Skin epidermis (tissue), 12 donors: ENCODE results near the gene CA10.

ENCODE experiments used
- H3K27ac ChIP-seq, 21 experiments: fragments of 200-600 bp; sonication (generic) in 11 of 21; one replicate each; pipeline ENCODE4 v1.5.0; 2020; ENCODE audit warnings: mild to moderate bottlenecking in 3 of 21, inconsistent platforms in 2 of 21, moderate library complexity in 2 of 21
- H3K4me3 ChIP-seq, 7 experiments: fragments of 200-600 bp; sonication (generic) in 2 of 7; one replicate each; pipeline ENCODE4 v1.5.0; 2020; ENCODE audit warnings: inconsistent platforms in 2 of 7, mild to moderate bottlenecking in 2 of 7, moderate library complexity in 1 of 7

CA10 gene

DNA sequence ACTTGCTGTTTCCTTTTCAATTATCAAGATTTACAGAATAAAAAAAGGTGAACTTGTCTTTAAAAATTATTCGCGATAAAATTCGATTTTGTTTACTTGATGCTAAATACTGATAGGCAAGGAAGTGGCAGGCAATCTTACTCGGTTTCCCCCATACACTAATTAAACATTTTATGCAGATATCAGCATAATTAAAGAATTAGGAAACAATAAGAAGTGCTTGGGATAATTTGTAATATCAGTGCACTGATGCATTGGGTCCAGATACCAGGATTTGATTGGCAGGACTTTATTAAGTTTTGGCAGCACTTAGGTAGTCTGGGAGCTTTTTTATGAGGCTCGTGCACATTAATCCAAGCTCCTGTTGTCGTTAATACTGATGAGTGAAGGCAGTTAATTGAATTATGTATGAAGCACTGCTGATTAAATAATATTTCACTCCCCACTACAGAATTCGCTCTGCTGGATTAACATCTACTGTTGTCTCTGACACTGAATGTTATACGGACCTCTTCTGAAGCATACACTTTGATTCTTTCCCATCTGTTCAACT lies 165.6 kb downstream of the CA10 start:
- no peak overlapping the region for H3K27ac ChIP-seq
- H3K4me3 ChIP-seq: no peak overlapping the region

DNA sequence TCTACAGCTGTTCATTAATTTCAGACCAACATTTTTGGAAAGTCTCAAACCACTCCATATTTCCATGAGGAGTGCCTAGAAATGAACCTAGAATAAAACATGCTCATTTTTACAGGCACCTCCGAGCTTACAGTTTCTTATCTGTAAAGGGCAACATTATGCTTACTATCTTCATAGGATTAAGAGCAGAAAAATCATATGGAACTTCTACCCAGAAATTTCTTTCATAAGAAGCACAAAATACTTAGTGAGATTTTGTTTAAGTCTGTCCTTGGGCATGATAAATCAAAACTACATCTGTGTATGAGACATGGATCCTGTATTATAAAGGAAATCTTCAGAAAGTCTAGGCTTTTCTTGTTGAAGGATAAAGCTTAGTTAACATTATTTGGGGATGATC lies 187.4 kb downstream of the CA10 start:
- no peak overlapping the region for H3K27ac ChIP-seq

DNA sequence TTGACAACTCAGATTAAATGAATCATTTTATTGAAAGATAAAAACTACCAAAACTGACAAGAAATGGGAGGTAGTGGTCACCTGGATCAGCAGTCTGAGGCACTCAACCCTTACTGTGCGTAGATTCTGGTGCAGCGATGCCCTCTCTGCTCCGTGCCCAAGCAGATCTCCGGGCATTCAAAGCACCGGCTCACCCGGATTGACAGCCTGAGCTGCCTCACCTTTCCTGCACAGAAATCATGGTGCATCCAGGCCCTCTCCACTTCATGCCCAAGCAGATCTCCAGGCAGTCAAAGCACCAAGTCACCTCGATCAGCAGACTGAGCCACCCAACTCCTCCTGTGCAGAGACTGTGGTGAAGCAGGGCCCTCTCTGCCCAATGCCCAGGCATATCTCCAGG lies 196.8 kb downstream of the CA10 start:
- H3K4me3 ChIP-seq: no peak overlapping the region
- H3K27ac ChIP-seq: no peak overlapping the region

More for the DNA sequence above, 187.4 kb downstream of the CA10 start:
- H3K4me3 ChIP-seq: no peak overlapping the region

DNA sequence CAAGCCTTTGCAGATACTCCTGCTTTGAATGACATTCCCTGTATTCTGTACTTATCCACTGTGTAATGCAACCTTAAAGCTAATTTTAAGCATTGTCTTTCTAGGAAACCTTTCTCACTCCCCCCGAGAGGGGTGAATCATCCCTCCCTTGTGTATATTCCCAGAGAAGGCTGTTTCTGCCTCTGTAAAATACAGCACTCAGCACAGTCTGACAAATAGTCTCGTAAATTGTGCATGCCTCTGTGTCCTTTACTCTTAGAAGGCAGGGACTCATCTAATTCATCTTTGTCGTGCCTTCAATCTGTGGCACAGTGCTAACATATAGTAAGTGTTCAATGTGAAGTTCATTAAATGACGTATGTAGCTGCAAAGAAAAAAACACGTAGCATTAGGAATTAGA lies 200.7 kb downstream of the CA10 start:
- Histone ChIP-seq H3K27ac (no peak overlapping the region), H3K4me3 (no peak overlapping the region)

DNA sequence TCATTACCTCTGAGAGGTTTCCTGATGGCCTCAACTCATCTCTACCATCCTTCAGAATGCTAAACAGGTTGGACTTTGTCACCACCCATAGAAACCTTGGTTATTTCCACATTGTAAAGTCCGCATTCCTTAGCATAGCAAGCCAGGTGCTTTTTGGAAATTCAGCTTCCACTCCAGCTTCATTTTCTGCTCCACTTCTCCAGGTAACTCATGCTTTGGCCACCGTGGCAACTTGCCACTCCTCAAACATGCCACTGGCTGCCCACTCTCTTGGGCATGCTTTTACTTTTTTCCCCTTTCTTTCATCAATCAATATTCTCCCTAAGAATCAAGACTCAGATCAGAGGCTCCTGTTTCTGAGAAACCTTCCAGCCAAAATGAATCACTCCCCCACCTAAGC lies 203.3 kb downstream of the CA10 start:
- Histone ChIP-seq H3K4me3 (no peak overlapping the region), H3K27ac (no peak overlapping the region)

DNA sequence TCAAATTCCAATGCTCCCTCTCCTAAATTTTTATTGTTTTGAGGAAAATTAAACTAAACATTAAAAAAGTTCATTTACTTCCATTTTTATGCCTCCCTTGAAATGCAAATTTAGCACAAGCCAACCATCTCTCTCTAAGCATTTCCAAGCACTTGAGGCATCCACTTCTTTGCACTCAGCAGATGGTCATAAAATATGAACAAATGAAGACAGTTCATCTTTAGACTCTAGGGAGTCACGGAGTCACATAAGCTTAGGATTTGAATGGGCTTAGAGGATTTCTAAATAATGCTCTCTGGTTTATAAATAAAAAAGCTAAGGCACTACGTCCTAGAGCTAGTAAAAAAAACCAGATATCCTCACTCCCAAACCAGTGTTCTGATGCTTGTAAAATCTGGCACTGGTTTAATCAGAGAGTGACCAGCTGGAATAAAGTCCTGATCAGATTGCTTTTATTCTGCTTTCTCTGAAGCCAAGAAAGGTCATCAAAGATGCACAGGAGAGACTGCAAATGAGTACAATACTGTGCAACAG lies 204.2 kb downstream of the CA10 start:
- Histone ChIP-seq H3K4me3 (no peak overlapping the region), H3K27ac (no peak overlapping the region)

DNA sequence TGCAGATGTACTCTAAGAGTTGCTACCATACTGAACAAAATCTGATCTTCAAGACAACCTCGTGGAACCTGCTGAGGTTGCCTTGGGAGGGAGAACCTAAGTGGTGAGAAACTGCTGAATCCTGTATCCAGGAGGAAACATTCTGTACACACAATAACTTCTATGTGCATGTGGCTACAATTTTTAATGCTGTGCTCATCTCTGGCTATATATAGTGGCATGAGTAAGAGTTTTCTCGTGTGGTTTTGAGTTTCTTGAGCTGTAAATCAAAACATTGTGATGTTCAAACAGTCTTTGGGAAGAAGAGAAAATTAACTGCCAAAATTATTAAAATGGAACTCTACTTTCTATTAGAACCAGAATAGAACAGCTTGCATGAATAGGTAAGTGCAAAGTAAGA lies 206.8 kb downstream of the CA10 start:
- no peak overlapping the region for H3K27ac ChIP-seq

DNA sequence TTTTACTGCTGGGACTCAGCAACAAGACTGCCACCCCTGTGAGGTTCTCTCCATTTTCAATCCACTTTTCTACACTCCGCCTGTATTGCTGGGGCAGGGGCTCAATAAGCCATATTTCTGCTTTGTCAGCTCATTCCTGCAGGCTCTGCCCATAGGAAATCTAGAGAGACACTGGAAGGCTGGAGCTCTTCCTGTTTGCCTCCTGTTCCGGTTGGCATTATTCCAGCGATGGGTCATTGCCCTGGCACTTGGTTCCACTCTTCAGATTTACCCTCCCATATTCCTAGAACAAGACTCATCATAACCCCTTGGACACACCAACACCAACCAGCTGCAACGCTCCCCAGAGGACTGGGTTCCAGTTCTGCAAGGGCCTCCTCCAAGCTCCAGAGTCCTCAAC lies 210.4 kb downstream of the CA10 start:
- H3K27ac ChIP-seq: no peak overlapping the region
- H3K4me3 ChIP-seq: no peak overlapping the region

More for the DNA sequence above, 206.8 kb downstream of the CA10 start:
- H3K4me3 ChIP-seq: no peak overlapping the region

DNA sequence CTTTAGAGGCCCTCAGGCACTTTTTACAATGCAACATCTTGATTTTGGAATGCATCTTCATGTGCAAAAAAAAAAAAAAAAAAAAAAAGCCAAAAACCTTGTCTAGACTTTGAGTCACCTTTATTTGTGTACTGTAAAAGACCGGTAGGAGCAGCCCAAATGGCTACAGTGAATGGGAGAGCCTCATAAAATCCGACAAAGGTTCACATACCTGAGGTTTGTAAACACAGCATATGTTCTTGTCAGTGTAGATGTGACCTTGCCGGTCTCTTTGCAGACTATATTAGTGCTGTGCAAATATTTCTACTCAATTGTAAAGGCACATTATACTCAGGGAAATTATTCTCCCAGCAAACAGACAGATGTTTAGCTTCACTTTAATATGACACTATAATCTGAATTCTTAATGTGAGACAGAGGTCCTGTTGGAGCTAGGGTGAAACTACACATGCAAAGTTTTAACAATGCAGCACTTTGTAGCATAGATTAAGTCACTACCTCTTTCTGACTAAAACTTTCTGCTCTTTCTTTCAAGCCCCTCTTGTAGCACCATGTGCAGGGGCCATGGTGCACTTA lies 211.3 kb downstream of the CA10 start:
- no peak overlapping the region for H3K4me3 ChIP-seq
- no peak overlapping the region for H3K27ac ChIP-seq

DNA sequence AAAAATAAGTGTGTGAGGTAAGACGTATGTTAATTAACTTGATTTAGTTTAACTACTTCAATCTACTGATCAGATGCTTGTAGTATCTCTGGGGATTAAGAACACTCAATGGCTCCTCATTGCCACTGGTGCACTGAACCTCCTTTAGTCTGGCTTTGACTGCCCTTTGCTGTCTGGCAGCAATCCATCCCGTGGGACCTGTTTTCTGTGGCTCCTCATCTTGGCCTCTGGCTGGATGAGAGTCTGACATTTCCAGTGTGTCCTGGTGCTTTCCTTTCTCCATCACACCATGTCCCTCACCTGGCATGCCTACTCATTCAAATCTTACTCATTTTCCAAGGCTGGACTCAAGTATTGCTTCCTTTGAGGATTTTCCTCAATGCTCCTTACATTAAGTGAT lies 212.2 kb downstream of the CA10 start:
- Histone ChIP-seq H3K27ac (no peak overlapping the region), H3K4me3 (no peak overlapping the region)

DNA sequence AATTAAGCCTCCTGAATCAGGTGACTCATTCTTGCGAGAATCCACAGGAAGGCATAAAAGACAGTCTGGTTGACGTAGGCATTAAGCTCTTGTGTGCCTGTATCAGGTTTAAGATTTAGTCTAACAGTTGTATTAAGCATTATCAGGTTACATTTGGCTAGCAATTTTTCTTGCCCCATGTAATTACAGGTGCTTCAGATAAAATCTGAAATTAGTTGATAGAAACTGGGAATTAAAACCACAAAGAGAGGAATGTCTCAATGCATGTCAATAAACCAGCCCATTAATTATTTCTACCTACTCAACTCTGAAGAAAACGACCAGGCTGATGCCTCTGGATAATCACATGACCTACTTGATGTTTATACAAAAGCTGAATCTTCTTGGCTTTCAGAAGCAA lies 217.2 kb downstream of the CA10 start:
- no peak overlapping the region for H3K4me3 ChIP-seq

DNA sequence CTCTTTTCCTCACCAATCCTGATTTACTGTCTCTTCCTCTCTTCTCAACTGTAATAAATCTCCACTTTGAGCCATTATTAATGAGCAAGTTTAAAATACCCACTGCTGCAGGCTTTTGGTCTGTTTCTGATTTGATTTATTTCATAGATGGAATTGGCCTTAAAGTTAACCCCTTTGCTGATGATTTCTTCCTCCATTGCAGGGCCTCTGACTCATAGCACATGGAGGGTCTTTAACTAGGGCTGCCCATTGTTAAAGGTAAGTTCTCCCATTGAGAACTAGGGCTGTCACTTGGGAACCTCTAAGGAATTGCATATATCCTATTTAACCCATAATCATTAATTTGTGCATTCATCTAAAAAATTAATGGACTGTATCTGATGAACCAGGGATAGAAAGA lies 221.2 kb downstream of the CA10 start:
- Histone ChIP-seq H3K4me3 (no peak overlapping the region), H3K27ac (no peak overlapping the region)

More for the DNA sequence above, 217.2 kb downstream of the CA10 start:
- no peak overlapping the region for H3K27ac ChIP-seq

DNA sequence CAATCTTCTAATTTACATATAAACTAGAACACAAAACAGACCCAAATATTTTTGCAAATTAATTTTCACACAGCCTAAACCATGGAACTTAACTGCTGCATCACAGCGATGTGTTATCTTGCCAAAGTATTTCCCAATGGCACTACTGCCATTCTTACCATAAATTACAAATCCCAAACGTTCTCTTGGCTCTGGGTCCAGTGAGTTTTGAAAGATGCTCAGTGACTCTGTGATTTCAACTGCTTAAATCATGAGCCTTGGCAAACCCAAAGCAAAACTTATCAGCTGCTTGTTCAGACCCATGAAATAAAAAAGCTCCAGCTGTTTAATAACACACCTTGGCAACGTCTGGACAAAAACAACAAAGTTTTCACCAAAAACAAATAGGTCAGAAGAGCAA lies 223.0 kb downstream of the CA10 start:
- no peak overlapping the region for H3K4me3 ChIP-seq
- H3K27ac ChIP-seq: no peak overlapping the region

DNA sequence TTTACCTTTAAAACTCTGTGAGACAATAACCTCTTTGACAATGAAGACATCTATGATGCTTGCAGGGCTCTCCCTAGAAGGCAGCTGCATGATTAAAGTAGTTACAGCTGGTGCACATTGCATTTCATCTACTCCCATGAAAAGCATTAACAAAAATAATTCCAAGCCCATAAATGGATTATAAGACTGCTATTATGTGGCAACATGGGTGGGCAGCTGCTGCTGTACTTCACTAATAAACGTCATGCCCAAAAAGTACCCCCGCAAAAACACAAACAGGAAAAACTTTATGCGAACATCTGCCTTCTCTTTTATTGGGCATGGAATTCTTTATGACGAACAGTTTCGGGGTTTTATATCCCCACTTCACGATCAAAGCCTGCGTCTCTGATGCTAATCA lies 224.9 kb downstream of the CA10 start:
- H3K4me3 ChIP-seq: no peak overlapping the region
- no peak overlapping the region for H3K27ac ChIP-seq

DNA sequence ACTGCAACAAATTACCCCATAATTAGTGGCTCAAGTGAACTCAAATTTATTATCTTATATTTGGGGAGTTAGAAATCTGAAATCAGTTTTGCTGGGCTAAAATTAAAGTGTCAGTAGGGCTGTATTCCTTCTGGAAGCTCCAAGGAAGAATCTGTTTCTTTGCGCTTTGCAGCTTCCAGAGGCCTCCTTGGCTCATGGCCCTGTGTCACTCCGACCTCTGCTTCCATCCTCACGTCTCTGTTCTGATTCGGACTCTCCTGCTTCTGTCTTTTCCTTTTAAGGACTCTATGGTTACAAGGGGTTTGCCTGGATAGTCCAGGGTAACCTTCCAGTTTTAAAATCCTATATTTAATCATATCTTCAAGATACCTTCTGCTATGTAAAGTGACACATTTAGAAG lies 232.1 kb downstream of the CA10 start:
- no peak overlapping the region for H3K27ac ChIP-seq
- no peak overlapping the region for H3K4me3 ChIP-seq

DNA sequence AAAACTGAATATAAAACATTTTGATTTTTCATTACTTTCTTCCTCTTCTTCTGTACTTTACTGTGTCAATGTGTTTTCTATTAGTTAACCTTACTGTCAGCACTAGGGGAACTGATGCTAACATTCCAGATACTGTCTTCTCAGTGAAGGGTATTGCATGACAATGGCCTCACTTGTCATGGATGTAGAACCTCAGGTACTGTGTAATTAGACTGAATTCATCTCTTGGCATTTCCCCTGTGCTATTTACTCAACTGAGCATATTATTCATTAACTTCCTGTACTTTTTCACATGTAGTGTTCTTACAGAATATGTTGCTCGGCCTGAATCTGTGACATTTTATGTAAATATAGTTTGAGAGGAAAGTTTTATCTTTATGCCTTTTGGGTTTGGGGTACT lies 237.0 kb downstream of the CA10 start:
- H3K4me3 ChIP-seq: no peak overlapping the region
- no peak overlapping the region for H3K27ac ChIP-seq

DNA sequence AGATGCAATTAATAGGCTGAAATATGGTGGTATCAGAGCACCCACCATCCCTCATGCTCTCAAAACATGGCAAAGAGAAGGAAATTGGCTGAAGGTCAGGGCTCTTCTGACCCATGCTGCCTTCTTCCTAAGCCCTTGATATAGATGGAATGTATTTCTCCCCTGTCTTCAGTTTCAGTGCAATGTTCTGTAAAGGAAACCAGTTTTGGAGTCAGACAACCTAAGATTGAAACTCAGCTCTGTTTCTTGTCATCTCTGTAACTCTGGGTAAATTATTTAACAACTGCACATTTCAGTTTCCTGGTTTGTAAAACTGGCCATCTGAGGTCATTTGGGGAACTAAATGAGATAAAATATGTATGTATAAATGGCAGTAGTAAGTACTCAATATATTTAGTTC lies 243.9 kb downstream of the CA10 start:
- H3K4me3 ChIP-seq: no peak overlapping the region
- H3K27ac ChIP-seq: no peak overlapping the region

DNA sequence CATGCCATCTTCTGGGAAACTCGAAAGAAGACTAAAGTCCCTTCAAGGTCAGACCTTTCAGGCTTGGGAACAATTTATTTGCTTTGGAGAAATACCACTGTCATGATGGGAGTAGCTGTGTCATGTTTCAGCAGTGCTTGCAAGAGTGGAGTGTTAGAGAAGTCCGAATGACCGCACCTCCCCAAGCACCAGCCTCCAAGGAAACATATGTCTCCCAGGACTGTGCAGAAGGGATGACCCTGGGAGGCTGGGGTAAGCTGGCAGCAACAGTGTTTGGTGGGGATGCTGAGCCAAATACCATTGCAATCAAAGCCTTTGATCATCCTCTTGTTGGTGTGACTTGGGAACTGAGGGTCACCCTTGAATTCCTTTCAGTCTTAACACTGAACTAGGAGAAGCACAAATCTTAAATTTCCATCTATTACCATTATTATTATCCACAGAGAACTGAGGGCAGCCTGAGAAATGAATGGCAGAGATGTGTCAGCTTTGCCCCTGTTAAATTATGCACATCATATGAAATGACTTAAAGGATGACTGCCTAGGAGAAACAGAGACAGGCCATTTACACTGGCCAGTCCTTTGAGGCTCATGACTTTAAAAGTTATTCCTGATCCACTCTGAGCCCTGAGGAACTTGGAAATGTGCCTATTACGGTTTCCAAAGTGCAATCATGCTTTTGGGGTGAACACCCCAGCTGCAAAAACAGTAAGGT lies 244.9 kb downstream of the CA10 start:
- no peak overlapping the region for H3K4me3 ChIP-seq
- no peak overlapping the region for H3K27ac ChIP-seq

DNA sequence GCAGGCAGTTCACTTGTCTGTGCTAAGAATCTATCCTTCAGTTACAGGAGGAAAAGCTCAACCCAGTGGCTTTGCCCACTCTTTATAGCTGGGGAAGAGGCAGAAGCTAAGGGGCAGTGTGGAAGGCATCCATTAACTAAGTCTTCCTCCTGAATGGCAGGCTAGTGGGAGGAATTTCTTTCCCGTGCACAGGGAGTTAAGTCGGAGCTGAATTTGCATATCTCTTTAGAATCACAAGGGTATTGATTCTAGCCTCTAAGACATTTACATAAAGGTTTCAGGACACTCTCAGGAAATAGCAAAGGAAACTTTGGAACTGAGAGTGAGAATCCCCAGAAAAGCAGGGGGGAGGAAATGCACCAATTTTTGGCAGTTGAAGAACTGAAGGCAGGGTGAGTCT lies 245.6 kb downstream of the CA10 start:
- H3K4me3 ChIP-seq: no peak overlapping the region
- no peak overlapping the region for H3K27ac ChIP-seq

DNA sequence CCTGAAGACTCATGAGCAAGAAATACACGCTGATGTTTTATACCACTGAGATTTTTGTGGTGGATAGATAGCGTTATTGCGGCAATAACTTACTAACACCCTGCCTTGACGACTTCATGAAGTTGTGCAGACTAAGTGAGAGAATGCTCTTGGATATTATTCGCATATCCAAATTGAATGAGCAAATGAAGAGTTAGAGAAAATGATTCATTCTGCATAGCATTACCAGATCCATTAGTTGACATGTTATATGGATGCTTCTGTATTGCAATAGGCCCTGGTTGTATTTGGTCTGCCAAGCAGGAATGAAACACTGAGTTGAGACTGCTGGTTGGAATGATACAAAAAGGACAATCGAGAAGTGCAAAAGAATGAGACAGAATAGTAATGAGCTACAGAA lies 247.3 kb downstream of the CA10 start:
- Histone ChIP-seq H3K4me3 (no peak overlapping the region), H3K27ac (no peak overlapping the region)

DNA sequence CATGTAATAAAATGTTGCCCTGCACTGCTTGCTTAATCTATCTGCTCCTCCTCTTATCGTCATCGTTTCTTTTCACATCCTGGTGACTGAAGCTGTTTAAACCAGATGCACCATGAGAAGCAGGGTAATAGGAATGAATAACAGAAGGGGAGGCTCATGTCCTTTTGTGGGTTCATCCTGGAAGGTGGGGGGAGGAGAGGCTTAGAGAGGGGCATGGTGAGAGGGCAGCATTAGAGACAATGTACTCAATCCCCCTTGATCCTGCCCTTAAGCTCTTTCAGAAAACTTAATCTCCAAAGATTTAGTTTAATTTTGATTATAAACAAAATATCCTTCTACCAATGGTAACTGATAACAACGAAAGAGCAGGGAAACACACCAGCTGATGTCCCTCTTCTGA lies 248.5 kb downstream of the CA10 start:
- Histone ChIP-seq H3K4me3 (no peak overlapping the region), H3K27ac (no peak overlapping the region)
